Coronary artery (tissue), 2 donors: ENCODE measurements around the gene ELL.

Source experiments
- DNase-seq: peaks from one replicate; pipeline ENCODE4 v3.0.0-alpha.2; 2017; ENCODE audit warnings: low spot score
- H3K27ac ChIP-seq, 2 donors: fragments of 200-600 bp; sonication (generic); one replicate each; pipeline ENCODE4 v1.5.1; 2016 to 2019
- H3K4me3 ChIP-seq: fragments of 200-600 bp; sonication (generic); 2 replicates; pipeline ENCODE4 v1.5.1; 2016; ENCODE audit warnings: mild to moderate bottlenecking, moderate library complexity
- CTCF ChIP-seq: fragments of 200-600 bp; sonication (generic); IDR thresholded peaks from one replicate; pipeline ENCODE4 v1.5.1; 2019; ENCODE audit warnings: antibody characterized with exemption

The ELL gene

GRCh38 chr19:18401580-18402112 is 120.2 kb downstream of the ELL start:
- DNase-seq = peak; percentile 73
- no peak for TF ChIP-seq CTCF
- H3K27ac ChIP-seq = peak overlapping the region in 1 of 2 donors; percentile 62

GRCh38 chr19:18399008-18399407 is 122.9 kb downstream of the ELL start:
- Histone ChIP-seq H3K4me3 (no peak overlapping the region), H3K27ac (no peak overlapping the region)
- no peak for DNase-seq
- no peak for TF ChIP-seq CTCF

More at GRCh38 chr19:18401580-18402112, 120.2 kb downstream of the ELL start:
- H3K4me3 ChIP-seq = no peak overlapping the region

- H3K27ac ChIP-seq = peak within 1 kb of the TSS in 1 of 2 donors; percentile 48
- peak; percentile 70 for DNase-seq
- peak within 1 kb of the TSS; percentile 64 for H3K4me3 ChIP-seq
- no peak for TF ChIP-seq CTCF
These were observed 124.3 kb downstream of the ELL start, which contains the start of gene LRRC25 for GRCh38 chr19:18397242-18398202. Gene LRRC25, minus strand, starts transcription at chr19:18397622. Its CDS starts 659 bp downstream, at chr19:18396963.

- no peak for DNase-seq
- H3K27ac ChIP-seq = peak overlapping the region in 1 of 2 donors; percentile 48
These were observed 125.2 kb downstream of the ELL start for GRCh38 chr19:18396471-18397241.

GRCh38 chr19:18393836-18394235 is 128.0 kb downstream of the ELL start:
- Histone ChIP-seq H3K27ac (peak overlapping the region in 1 of 2 donors; percentile 63), H3K4me3 (peak overlapping the region; percentile 2)
- no peak for TF ChIP-seq CTCF
- DNase-seq = peak; percentile 73

More at GRCh38 chr19:18396471-18397241, 125.2 kb downstream of the ELL start:
- no peak for TF ChIP-seq CTCF
- peak overlapping the region; percentile 64 for H3K4me3 ChIP-seq

- peak overlapping the region in 1 of 2 donors; percentile 63 for H3K27ac ChIP-seq
- DNase-seq = no peak
- TF ChIP-seq CTCF = no peak
- H3K4me3 ChIP-seq = no peak overlapping the region
These were observed 128.9 kb downstream of the ELL start for GRCh38 chr19:18392926-18393325.
